Choroid plexus epithelial cell (primary cell): ENCODE results near the gene WASHC3.

Experiments used
- DNase-seq: peaks from one replicate; pipeline ENCODE4 v3.0.0-alpha.2; 2010; ENCODE audit warnings: low read depth
- H3K4me3 ChIP-seq: 2 replicates; pipeline ENCODE4 v1.5.1; 2011; ENCODE audit warnings: low read depth, mild to moderate bottlenecking, control low read depth, low read length, moderate library complexity
- TF ChIP-seq, protein P1 (sequence below): conservative IDR thresholded peaks from 2 replicates; pipeline ENCODE4 v1.5.1; 2011; ENCODE audit warnings: low read depth, mild to moderate bottlenecking, control low read depth, inconsistent platforms, low read length, moderate library complexity

WASHC3 gene

DNA sequence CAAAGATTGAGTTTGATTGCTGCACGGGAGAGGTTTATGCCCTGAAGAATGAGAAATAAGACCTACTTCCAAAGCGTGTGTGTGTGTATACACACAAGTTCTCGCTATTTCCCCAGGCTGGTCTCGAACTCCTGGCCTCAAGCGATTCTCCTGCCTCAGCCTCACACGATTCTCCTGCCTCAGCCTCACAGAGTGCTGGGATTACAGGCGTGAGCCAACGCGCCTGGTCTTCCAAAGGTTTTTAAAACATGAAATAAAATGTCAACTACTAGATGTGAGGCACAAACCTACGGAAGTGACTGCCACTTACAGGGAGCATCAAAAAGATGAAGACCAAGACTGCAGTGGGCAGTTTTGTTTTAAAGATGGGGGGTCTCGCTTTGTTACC lies 622 bp upstream of the WASHC3 start:
- TF ChIP-seq, protein P1, sequence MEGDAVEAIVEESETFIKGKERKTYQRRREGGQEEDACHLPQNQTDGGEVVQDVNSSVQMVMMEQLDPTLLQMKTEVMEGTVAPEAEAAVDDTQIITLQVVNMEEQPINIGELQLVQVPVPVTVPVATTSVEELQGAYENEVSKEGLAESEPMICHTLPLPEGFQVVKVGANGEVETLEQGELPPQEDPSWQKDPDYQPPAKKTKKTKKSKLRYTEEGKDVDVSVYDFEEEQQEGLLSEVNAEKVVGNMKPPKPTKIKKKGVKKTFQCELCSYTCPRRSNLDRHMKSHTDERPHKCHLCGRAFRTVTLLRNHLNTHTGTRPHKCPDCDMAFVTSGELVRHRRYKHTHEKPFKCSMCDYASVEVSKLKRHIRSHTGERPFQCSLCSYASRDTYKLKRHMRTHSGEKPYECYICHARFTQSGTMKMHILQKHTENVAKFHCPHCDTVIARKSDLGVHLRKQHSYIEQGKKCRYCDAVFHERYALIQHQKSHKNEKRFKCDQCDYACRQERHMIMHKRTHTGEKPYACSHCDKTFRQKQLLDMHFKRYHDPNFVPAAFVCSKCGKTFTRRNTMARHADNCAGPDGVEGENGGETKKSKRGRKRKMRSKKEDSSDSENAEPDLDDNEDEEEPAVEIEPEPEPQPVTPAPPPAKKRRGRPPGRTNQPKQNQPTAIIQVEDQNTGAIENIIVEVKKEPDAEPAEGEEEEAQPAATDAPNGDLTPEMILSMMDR, result no peak
- H3K4me3 ChIP-seq, result no peak overlapping the region

DNA sequence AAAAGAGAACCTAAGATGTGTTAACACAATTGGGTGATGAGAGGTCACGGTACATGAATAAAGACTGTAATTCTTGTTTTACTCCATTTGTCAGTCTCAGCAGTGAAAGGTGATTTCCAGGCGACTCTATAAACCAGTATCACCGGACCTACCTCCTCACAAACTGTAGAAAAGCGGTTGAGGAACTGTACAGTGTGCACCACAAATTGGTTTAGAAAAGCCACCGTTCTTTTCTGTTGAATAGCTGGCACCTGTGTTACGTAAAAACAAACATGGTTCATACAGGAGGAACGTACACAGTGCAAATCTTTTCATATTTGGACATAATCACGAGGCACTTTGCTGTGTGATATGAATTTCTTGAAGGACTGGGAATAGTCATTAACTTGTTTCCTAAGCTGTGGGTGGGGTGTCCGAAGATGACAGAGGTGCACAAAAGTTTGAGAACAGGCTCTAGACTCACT lies 663 bp downstream of the WASHC3 start:
- DNase-seq, result peak; percentile 38
- TF ChIP-seq, protein P1, result no peak
- H3K4me3 ChIP-seq, result peak overlapping the region; percentile 89

More for the DNA sequence above, 622 bp upstream of the WASHC3 start:
- DNase-seq, result no peak

DNA sequence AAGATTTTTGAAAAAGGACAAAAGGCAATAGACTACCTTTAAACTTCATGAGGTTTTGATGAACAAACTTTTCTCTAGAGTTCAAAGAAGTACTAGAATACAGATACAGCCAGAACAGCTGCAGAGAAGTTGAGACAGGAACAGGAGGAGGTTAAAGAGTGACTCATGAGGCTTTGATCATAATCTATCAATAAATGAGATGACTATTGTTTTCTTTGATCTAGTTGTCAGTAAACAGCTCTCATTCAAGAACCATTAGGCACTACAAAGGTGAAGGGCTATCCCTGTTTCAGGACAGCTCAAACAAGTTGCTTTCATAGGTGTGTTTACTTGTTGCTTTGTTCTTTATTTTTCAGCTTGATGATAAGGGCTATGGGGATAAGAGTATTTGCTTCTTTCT lies 2.4 kb downstream of the WASHC3 start:
- H3K4me3 ChIP-seq, result no peak overlapping the region
- DNase-seq, result peak; percentile 3
- TF ChIP-seq, protein P1, result no peak

DNA sequence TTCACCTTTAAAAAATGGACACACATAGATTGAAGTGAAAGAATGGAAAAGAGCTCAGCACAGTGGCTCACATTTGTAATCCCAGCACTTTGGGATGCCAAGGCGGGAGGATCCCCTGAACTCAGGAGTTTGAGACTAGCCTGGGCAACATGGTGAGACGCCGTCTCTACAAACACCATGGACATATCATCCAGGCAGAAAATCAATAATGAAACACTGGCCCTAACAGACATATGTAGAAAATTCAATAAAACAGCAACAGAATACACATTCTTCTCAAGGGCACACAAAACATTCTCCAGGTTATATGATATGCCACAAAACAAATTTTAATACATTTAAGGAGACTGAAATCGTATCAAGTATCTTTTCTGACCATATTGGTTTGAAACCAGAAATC lies 7.4 kb downstream of the WASHC3 start:
- TF ChIP-seq, protein P1, result no peak
- H3K4me3 ChIP-seq, result no peak overlapping the region
- DNase-seq, result no peak

DNA sequence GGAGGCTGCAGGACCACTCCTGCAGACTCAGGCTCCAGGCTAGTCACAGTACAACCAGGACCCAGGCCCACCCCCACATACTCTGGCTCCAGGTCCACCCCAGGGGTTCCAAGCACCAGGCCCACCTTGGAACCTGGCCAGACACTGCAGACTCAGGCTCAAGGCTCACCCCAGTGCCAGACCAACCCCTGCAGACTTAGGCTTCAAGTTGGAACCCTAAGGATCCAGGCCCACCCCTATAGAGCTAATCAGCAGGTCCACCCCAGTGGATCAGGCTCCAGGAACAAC lies 8.8 kb downstream of the WASHC3 start:
- no peak for DNase-seq
- no peak overlapping the region for H3K4me3 ChIP-seq
- TF ChIP-seq, protein P1, result no peak

DNA sequence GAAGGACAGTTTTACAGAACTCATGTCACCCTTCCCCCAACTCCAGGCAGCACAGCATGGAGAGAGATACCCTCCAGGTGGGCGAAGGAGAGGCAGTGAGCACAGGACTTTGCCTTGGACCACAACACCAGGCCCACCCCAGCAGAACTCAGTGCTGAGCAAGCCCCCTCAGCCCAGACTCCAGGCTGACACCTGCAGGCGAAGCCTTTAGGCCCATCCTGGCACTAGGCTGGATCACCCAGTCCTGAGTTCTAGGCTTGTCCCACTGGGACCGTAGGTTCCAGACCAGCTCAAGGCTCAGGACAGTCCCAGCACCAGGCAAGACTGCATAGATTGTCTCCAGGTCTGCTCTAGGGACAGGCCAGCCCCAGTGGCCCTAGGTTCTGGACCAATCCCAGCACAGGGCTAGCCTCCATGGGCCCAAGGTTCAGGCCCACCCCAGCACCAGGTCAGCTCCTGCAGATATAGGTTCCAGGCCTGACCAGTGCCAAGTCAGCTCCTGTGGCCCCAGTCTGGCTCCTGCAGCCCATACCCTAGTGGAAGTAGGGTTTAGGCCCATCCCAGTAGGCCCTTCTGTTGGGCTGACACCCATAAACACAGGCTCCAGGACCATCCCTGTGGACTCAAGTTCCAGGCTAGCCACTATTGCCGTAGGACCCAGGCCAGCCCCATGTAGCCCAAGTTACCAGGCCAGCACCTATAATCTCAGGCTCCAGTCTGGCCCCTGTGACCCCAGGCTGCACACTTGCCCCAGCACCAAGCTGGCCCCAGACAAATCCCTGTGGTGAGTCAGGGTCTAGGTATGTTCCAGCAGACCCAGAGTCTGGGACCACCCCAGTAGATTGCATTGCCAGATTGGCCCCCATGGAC lies 9.4 kb downstream of the WASHC3 start:
- no peak for DNase-seq
- TF ChIP-seq, protein P1, result no peak

DNA sequence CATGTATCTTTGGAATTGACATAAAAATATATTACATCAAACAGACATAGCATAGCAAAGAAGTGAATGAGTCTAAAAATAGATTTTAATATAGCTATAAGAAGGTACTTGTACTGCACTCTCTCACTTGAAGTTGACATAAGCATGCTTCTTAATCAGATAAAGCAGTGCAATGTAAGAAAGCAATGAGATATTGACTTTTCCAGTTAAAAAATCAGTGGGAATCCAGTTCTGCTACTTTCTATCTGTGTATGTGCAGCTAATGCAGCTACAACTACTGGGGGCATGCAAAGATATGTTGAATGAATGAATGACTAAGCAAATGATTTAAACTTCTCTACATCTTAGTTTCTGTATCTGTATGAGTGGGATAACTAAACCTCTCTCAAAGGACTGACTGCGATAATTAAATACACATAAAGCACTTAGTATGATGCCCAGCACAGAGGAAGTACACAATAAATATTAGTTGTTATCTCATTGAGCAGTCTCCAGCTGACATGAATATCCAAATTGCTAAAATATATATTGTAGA lies 10.3 kb downstream of the WASHC3 start:
- TF ChIP-seq, protein P1, result no peak
- H3K4me3 ChIP-seq, result no peak overlapping the region
- no peak for DNase-seq

More for the DNA sequence above, 9.4 kb downstream of the WASHC3 start:
- no peak overlapping the region for H3K4me3 ChIP-seq
